ENCODE measurements around the gene INPP5D. TPM values are rescaled to one million over a fixed set of nuclear protein-coding genes. Genes with fewer than 3 reads are reported as not detected.

INPP5D gene
- total RNA-seq, 1 experiment from 2014 or later: 12.7 TPM

GRCh38 chr2:233048569-233049193, 11.5 kb upstream of the INPP5D start:
- Histone ChIP-seq H2BK15ac (ENCODE audit: low read depth, low read length) (no peak overlapping the region), H2BK20ac (ENCODE audit: low read depth, low read length, poor library complexity, severe bottlenecking) (no peak overlapping the region), H3K79me1 (ENCODE audit: insufficient read depth, low read depth, low read length, poor library complexity, severe bottlenecking) (no peaks in the 10 kb centered on the region), H3K18ac (ENCODE audit: insufficient read length, low read depth, low read length) (no peak overlapping the region), H3K4me2 (ENCODE audit: insufficient read depth, insufficient read length, low read length) (no peak overlapping the region), H3K27ac (ENCODE audit: insufficient read length, low read depth, low read length) (no peak overlapping the region), H4K5ac (ENCODE audit: insufficient read length, low read depth, low read length) (no peak overlapping the region), H3K56ac (ENCODE audit: insufficient read length, low read depth, low read length) (no peak overlapping the region), H3K14ac (ENCODE audit: insufficient read depth, low read length) (no peak overlapping the region; the same call in 1 of the 2 replicates), H3T11ph (ENCODE audit: low read length) (no peak overlapping the region), H3K9me3 (ENCODE audit: control insufficient read depth, low read depth, low read length) (no peaks in the 10 kb centered on the region), H4K20me1 (ENCODE audit: control insufficient read depth, insufficient read depth, insufficient read length) (no peaks in the 10 kb centered on the region), H3K27me3 (ENCODE audit: insufficient read depth, low read length) (no peaks in the 10 kb centered on the region; the same call in 1 of the 2 replicates), H3K9ac (ENCODE audit: extremely low read depth, insufficient read length, low read length) (no peak overlapping the region), H3K23me2 (ENCODE audit: insufficient read length, low read depth, low read length, poor library complexity, severe bottlenecking) (peaks cover 4% of the 10 kb centered on the region), H3K4me1 (ENCODE audit: insufficient read depth, low read length) (peaks cover 11% of the 10 kb centered on the region; the same call in 1 of the 2 replicates), H3K79me2 (ENCODE audit: insufficient read depth, low read length) (0 out of 2 replicates have a peak, but pooled peaks cover 1% of the 10 kb centered on the region), H4K91ac (ENCODE audit: insufficient read length, low read depth, low read length) (no peak overlapping the region), H2BK5ac (ENCODE audit: insufficient read length, low read length) (no peak overlapping the region), H3K4ac (ENCODE audit: low read depth, low read length) (no peak overlapping the region), H2BK12ac (ENCODE audit: insufficient read length, low read depth, low read length) (peak overlapping the region; percentile 50), H2BK120ac (ENCODE audit: low read depth, low read length, poor library complexity, severe bottlenecking) (no peak overlapping the region), H2AFZ (ENCODE audit: low read length) (no peak overlapping the region), H2AK5ac (ENCODE audit: insufficient read length, low read length) (no peak overlapping the region), H4K8ac (replicated peaks; ENCODE audit: insufficient read length, low read depth, low read length) (no peak overlapping the region), H3K23ac (ENCODE audit: insufficient read length, low read depth, low read length) (no peak overlapping the region)
- Mint-ChIP-seq H3K4me3 (peak overlapping the region in 1 of 2 experiments; percentile 16; a peak in 1 of 5 replicates), H3K9me3 (no peaks in the 10 kb centered on the region), H3K27me3 (ENCODE audit: low read depth) (peaks cover 29% of the 10 kb centered on the region), H3K4me1 (peaks cover 54 to 55% of the 10 kb centered on the region in 2 experiments), H3K27ac (no peak overlapping the region), H3K36me3 (ENCODE audit: insufficient read depth in 1 of 3, low read depth in 3 of 3) (no peaks in the 10 kb centered on the region; a peak in 1 of 7 replicates)
- WGBS (ENCODE audit: extremely low coverage, insufficient read length, low lambda C conversion rate): no CpG with 5 or more reads among the region's 10 CpGs
- DNase-seq: no peak
- no peak for TF ChIP-seq CTCF (conservative IDR thresholded peaks at IDR 0.05)
